Bronchial smooth muscle cell (primary cell): Measurements from ENCODE around the gene LYZL6. TPM values are rescaled to one million over a fixed set of nuclear protein-coding genes. Genes with fewer than 3 reads are reported as not detected.

Source experiments
- total RNA-seq: library from RNA; depleted of rRNA; stranded (reverse); fragments of >200 nt; gene quantifications from 2 replicates; pipeline ENCODE4 v1.2.1, GENCODE V29; 2014

Gene LYZL6
- total RNA-seq = not detected in 2 replicates

GRCh38 chr17:35943537-35943936 lies at the start of gene LYZL6:
TSS of gene LYZL6 (minus strand) at chr17:35943713. CDS start at chr17:35939356, 4,357 bp downstream.

GRCh38 chr17:35986643-35987042 lies 43.1 kb upstream of the LYZL6 start, which contains the start of gene CCL14:
TSS of gene CCL14 (minus strand) at chr17:35986729. CDS start at chr17:35986649, 80 bp downstream.

GRCh38 chr17:35981246-35981645 lies 37.7 kb upstream of the LYZL6 start, which contains the start of gene CCL16:
TSS of gene CCL16 (minus strand) at chr17:35981497. CDS start at chr17:35981420, 77 bp downstream.

GRCh38 chr17:35930211-35931065 lies 13.1 kb downstream of the LYZL6 start, which contains the start of gene RDM1:
TSS of gene RDM1 (minus strand) at chr17:35930773. CDS start at chr17:35930727, 46 bp downstream.

Other genes with a start within 250 kb of the LYZL6 start
- 1.1 and 1.3 TPM in 2 replicates for gene RASL10B, start 212.1 kb downstream of the LYZL6 start, total RNA-seq
- gene GAS2L2, start 190.5 kb downstream of the LYZL6 start, total RNA-seq = not detected in 2 replicates
- gene C17orf50, start 182.8 kb downstream of the LYZL6 start, total RNA-seq = not detected in 2 replicates
- 1.4 and 1.5 TPM in 2 replicates for gene MMP28, start 148.1 kb downstream of the LYZL6 start, total RNA-seq
- gene TAF15, start 134.2 kb downstream of the LYZL6 start, total RNA-seq = 46.5 and 64.6 TPM in 2 replicates
- not detected in 2 replicates for gene HEATR9, start 74.8 kb downstream of the LYZL6 start, total RNA-seq
- gene CCL5, start 63.4 kb downstream of the LYZL6 start, total RNA-seq = not detected in 2 replicates
- 0.16 TPM in 1 of 2 replicates, not detected in the other for gene RDM1, start 12.9 kb downstream of the LYZL6 start, total RNA-seq
- gene CCL16, start 37.8 kb upstream of the LYZL6 start, total RNA-seq = not detected in 2 replicates
- gene CCL14, start 43.0 kb upstream of the LYZL6 start, total RNA-seq = not detected in 2 replicates
- not detected in 2 replicates for gene CCL15, start 57.8 kb upstream of the LYZL6 start, total RNA-seq
- not detected in 2 replicates for gene CCL23, start 74.3 kb upstream of the LYZL6 start, total RNA-seq
- not detected in 2 replicates for gene CCL18, start 120.6 kb upstream of the LYZL6 start, total RNA-seq
- not detected in 2 replicates for gene CCL3, start 146.4 kb upstream of the LYZL6 start, total RNA-seq
- gene CCL4, start 160.1 kb upstream of the LYZL6 start, total RNA-seq = not detected in 2 replicates
- gene TBC1D3B, start 232.9 kb upstream of the LYZL6 start, total RNA-seq = 2.6 and 3.2 TPM in 2 replicates